Activated CD4-positive, alpha-beta T cell treated with anti-CD3 and anti-CD28 coated beads for 1 hour (primary cell): ENCODE data around the gene CD52.
A peak's percentile ranks its signal among the peaks of the same experiment; 100 is the strongest.

Experiments
- DNase-seq: peaks from one replicate; pipeline ENCODE4 v3.0.0-alpha.2; 2020

Gene CD52

DNA sequence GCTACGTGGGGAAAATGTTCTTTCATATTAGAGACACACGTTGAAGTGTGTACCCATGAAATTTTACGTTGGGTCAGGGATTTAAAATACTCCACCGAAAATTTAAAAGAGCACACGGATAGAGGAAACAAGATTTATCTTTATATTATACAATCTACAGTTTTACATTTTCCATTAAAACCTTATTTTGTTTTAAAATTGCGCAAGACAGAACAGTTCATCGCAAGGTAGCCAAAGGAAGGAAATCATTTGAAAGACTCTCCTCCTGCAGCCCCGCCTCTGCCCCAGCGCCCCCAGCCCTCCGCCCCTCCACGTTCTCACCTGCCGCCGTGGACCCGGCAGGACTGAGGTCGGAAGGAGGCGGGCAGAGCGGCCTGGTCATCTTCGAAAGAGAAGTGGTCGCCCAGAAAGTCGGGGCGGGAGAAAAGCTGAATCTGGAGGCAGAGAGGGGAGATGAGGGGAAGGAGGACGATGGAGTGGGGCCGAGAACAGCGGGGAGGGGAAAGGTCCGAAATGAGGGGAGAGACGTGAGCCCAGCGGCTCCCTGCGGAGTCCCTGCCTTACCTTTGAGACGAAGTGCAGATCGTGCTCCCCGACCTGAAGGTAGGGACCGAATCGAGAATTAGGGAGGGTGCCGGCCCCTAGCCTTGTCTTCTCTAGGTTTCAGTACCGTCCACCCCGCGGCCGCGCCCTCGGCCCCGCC lies 18.2 kb downstream of the CD52 start:
- DNase-seq: no peak

DNA sequence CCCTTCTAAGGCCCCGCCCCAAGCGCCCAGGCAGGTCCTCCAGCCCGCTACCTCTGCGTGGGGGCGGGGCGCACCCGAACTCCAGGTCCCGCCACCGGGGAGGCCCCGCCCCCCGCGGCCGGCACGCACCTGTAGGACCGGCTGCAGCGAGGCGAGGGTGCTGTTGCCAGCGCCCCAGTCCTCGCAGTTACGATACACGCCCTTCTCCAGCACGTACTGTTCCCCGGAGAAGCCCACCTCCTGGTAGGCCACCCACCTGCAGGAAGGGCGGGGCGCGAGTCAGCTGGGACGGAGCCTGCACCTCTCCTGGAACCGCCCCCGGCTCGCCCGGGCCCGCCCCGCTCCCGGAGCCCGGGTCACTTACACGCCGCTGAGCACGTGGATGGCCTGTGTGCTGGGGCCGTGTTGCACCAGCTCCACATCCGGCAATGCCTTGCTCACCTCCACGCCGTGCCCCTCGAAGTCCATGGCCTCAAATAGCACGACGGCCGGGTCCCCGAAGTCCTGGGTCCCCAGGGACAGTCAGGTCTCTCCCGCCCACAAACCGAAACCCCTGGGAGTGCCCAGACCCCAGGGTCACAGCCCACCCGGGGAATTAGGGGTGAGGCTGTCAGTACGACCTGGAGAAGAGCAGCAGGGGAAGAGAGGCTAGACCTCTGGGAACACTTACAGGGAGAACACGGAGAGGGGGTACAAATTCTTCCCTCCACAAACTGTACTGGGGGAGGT lies 18.9 kb downstream of the CD52 start:
- peak; percentile 75 for DNase-seq

GRCh38 chr1:26337206-26337535 lies 19.4 kb downstream of the CD52 start:
- DNase-seq: no peak

GRCh38 chr1:26337625-26338024 lies 19.9 kb downstream of the CD52 start:
- no peak for DNase-seq

- DNase-seq: no peak
Observed at GRCh38 chr1:26338670-26339069, 20.9 kb downstream of the CD52 start.

GRCh38 chr1:26340047-26340481 lies 22.3 kb downstream of the CD52 start:
- no peak for DNase-seq

DNA sequence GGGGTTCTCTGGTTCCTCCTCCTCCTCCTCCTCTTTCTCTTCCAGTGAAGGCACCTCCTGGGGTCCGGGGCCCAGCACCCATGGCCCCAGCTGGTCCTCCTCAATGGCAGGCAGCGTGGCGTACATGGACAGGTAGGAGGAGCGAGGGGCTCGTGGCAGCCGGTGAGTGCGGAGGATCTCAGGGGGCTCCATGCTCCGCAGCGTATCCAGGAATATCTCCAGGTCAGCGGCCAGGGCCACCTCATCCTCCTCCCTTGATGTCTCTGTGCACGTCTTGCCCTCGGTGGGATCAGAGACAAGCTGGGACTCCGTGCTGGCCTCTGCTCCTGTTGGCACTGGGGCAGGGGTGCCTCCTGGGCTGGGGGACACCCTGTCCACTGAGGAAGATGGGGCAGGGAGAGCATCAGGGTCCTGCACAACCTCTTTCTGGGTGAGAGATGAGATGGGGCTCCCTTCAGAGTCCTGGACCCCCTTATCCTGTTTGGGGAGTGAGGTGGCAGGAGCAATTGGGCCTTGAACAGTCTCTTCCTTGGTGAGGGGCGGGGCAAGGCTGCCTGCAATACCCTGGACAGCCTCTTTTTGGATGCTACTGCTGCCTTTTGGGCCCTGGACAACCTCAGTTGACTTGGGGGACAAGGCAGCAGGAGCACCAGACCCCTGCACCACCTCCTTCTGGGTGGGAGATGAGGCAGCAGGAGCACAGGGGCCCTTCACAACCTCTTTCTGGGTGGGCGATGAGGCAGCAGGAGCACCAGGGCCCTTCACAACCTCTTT lies 26.6 kb downstream of the CD52 start:
- no peak for DNase-seq

DNA sequence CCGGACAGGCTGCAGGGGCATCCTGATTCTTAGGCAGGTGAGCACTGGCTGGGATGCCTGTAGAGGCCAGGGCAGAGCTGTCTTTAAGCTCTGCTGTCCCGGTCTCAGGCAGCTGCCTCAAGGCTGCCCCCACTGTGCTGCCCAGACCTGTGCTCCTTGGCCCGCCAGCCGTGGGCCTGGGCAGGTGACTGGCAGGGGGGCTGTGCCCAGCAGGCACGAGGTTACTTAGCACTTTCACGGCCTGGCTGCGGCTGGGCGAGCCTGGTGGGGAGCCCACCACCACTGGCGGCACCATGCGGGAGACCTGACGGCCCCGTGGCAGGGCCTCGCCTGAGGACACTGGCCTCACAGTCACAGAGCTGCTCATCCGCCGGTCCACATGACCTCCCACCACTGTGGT lies 28.0 kb downstream of the CD52 start:
- DNase-seq: no peak

- no peak for DNase-seq
Observed at GRCh38 chr1:26346274-26347033, 28.7 kb downstream of the CD52 start.

DNA sequence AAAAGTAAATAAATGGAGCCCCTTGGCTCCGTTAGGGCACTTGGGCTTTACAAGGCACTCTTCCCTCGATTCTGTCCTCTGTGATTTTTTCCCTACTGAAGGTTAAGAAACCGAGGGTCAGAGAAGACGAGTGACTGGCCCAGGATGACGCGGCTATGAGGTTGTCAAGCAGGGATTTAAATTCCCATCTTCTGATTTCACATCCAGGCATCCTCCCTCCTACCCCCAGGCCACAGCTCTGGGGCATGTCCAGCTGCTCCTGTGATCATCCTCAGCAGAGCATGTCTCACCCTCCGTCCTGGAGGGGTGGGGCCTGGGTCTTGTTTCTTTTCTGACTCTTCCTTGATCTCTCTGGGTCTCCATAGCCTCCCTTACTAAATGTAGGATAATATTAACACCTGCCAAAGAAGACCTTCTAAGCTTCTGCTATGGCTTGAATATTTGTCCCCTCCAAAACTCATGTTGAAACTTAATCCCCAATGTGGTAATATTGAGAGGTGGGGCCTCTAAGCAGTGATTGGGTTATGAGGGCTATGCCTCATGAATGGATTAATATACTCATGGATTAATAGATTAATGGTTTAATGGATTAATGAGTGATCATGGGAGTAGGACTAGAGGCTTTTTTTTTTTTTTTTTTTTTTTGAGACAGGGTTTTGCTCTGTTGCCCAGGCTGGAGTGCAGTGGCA lies 31.6 kb downstream of the CD52 start:
- no peak for DNase-seq

GRCh38 chr1:26349877-26350244 lies 32.1 kb downstream of the CD52 start:
- no peak for DNase-seq

DNA sequence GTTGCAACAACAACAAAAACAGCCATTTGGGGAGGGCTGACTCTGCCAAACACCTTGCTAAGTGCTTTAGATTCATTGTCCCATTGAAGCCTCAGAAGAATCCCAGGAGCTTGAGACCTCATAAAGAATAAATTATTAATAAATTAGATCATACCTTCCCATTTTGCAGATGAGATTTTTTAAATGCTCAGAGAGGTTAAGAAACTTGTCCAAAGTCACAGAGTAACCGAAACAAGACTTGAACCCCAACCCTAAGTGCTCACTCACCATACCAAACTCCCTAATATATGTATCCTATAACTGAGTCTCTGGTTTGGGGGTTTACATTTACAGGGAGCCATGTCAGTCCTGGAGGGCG lies 32.6 kb downstream of the CD52 start:
- no peak for DNase-seq

DNA sequence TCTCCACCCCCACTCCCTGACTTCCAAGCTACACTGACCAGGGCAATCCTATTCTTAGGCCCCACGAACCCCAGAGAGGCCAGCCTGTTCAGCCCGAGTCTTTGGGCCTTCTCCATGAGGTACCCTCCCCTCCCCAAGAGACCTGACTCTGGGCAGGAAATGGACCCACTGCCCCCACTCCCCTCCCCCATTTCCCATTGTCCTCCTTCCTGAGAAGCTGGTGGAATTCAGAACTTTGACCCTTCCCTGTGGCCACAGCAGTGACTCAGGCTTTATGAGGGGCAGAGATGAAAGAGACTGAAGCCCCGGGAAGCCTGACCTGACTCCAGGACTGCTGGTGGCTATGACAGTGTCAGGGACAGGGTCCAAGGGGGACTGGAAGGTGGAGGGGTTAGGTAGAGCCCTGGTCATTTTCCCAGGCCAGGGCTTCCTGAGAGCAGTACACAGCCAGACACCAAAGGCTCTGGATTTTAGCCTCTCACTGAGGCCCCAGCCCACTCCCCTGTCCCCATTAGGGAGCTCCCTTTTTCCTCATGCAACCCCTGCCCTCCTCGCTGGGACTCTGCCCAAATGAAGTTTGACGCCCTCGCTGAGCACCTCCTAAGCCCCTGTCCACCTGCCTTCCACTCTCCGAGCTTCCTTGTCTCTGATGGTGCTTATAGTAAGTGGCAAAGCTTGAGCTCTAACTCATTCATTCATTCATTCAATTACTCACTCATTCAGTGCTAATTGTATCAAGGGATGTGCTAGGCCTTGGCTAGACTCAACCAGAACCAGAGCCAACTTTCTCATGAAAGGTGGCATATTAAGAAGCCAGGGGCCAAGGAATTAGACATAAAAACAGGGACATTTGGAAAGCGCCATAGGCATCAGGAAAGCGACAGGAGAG lies 33.2 kb downstream of the CD52 start:
- no peak for DNase-seq

GRCh38 chr1:26351590-26352337 lies 34.0 kb downstream of the CD52 start:
- DNase-seq: no peak

DNA sequence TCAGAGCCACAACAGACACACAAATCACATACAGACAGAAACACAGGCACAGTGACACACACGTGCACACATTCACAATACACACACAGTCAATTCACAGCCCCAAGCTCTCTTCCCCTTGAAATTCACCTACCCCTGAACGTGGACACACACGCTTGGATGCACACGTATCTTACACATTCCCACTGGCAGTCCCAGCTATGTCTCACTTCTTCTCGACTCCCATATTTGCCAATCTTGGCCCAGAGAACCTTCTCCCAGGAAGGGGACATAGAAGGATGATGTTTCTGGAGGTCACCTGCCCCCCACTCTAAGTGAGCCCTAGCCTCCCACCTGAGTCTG lies 34.6 kb downstream of the CD52 start:
- DNase-seq: no peak

- no peak for DNase-seq
Observed at GRCh38 chr1:26353210-26353859, 35.6 kb downstream of the CD52 start.

DNA sequence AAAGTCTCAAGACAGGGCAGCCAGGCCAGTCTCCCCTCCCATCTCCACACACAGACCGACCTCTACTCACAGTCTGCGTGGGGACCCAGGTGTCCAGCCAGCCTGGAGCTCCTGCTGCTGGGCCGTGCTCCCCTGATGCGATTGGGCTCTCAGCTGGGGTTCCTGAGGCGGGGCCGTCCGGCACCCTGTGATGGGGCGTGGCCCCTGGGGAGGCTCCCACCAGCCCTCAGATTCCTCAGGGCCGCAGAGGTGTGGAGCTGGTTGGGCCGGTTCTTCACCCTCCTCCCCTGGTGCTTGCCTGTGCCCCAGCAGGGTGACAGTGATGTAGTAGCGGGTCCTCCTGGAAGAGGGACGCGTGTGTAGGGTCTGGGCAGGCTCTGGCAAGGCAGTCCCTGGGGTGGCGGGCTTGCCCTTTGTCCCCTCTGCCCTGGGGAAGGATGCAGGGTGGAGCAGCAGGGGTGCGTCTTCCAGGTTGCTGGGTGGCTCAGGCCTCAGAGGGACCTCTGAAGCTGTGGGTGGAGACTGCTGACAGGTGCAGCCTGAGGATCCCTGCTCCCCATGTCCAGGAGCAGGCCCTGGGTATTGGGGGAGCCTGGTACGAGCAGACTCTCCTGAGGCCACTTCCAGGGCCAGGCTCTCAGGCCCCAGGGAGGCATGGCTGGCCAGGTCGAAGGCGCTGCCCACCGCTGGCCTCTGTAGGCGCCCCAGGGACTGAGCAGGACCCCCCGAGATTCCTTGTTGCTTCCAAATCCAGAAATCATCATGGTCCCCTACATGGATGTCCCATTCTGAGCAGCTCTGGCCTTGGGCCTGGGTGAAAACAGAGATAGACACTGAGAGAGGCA lies 36.4 kb downstream of the CD52 start, which contains the start of gene CRYBG2:
Gene CRYBG2, minus strand, starts transcription at position 155 of the 845 bp plus-strand sequence. CDS start 7,473 bp downstream, outside the sequence.
- DNase-seq: no peak

GRCh38 chr1:26354972-26355371 lies 37.2 kb downstream of the CD52 start:
- DNase-seq: no peak

DNA sequence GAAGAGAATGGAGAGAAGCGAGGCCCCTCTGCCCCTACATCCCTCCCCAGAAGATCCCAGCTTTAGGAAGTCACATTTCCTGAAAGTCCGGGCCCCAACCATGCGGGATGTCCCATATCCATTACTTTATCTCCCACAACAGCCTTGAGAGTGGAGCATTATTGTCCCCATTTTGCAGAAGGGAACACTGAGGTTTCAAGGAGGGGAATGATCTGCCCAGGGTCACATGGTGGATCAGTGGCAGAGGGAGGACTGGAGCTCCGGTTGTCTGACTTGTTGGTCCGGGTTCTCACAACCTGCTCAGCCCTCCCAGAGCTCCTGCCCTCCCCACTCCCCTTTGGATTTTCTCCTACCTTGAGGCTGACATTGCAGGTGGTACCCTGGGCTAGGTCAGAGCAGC lies 38.3 kb downstream of the CD52 start:
- no peak for DNase-seq
